ENCODE measurements around the gene TEPSIN. TPM values are rescaled to one million over a fixed set of nuclear protein-coding genes. Genes with fewer than 3 reads are reported as not detected.

TEPSIN gene
- total RNA-seq, 2 experiments from 2014 or later, result 71.1 to 78.8 TPM

- Mint-ChIP-seq H3K27me3 (no peaks in the 10 kb centered on the region), H3K27ac (no peak overlapping the region), H3K4me3 (peak overlapping the region; percentile 28), H3K36me3 (peaks cover 5% of the 10 kb centered on the region), H3K9me3 (no peaks in the 10 kb centered on the region), H3K4me1 (peaks cover 30% of the 10 kb centered on the region)
- ATAC-seq (ENCODE audit: low read depth) (no peak), DNase-seq (peak; percentile 84)
- POLR2A ChIA-PET, result no interaction called here
Measured at GRCh38 chr17:81241648-81242420, 3.0 kb upstream of the TEPSIN start.

DNA sequence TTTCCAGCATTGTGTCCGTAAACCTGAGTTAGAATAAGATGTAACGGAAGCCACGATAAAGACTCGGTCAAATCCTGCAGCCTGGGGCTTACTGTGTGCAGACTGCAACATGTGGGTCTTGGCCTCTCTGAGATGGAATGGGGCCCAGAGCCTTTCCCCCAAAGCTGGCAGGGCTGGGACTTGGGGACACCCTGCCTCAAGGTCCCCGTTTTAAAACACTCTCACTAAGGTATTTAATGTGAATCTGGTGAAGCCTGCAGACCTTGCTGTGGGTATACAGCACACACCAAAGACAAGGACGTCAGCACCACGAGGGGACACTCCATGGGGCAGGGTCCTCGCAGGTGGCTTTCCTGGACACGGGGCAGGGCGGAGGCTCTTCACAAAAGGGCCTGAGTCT, 2.3 kb upstream of the TEPSIN start:
- POLR2A ChIA-PET, result no interaction called here
- no peak for DNase-seq
- H3K36me3 Mint-ChIP-seq, result peaks cover 5% of the 10 kb centered on the region
- no peak for ATAC-seq (ENCODE audit: low read depth)
- no peaks in the 10 kb centered on the region for H3K27me3 Mint-ChIP-seq
- no peaks in the 10 kb centered on the region for H3K9me3 Mint-ChIP-seq
- peak overlapping the region; percentile 52 for H3K4me3 Mint-ChIP-seq
- H3K27ac Mint-ChIP-seq, result peak overlapping the region; percentile 50
- peaks cover 30% of the 10 kb centered on the region for H3K4me1 Mint-ChIP-seq

GRCh38 chr17:81240761-81241160, 1.9 kb upstream of the TEPSIN start:
- peaks cover 5% of the 10 kb centered on the region for H3K36me3 Mint-ChIP-seq
- POLR2A ChIA-PET, result no interaction called here
- no peaks in the 10 kb centered on the region for H3K9me3 Mint-ChIP-seq
- H3K4me3 Mint-ChIP-seq, result peak overlapping the region; percentile 93
- H3K4me1 Mint-ChIP-seq, result peaks cover 30% of the 10 kb centered on the region
- H3K27me3 Mint-ChIP-seq, result no peaks in the 10 kb centered on the region
- DNase-seq (no peak), ATAC-seq (ENCODE audit: low read depth) (no peak)
- peak overlapping the region; percentile 50 for H3K27ac Mint-ChIP-seq

DNA sequence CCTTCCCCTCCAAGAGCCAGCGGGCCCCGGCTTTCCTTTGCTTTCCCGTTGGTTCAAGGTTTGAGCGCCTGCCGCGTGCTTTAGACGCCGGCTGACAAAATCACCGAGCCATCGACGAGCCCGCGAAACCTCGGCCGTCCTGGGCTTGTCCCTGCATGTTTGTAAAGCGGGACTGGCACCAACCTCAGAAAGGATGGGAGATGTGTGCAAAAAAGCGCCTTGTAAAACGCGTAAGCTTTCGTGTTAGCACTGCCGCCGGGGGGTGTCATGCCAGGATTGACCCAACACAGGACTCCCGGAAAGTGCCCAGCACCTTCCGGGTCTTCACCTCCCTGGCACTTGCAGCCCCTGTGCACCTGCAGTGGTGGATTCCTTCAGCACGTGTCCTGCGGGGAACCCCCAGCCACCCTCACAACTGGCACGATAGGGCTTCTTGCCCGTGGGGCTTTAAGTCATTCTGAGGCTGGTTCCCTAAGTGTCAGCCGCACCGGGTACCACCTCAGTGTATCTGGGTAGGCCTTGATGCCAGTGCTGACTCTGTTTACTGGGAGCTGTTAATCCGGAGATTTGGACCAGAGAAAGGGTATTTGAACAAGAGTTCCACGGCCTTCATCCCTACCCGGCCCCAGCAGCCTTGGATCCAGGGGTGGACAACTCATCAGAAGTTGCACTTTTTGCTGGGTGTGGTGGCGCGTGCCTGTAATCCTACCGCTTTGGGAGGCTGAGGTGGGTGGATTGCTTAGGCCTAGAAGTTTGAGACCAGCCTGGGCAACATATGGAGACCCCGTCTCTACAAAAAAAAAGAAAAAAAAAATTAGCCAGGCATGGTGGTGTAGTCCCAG, 1.1 kb upstream of the TEPSIN start:
- Mint-ChIP-seq H3K4me1 (peaks cover 30% of the 10 kb centered on the region), H3K4me3 (peak overlapping the region; percentile 93), H3K36me3 (peaks cover 5% of the 10 kb centered on the region), H3K9me3 (no peaks in the 10 kb centered on the region), H3K27me3 (no peaks in the 10 kb centered on the region), H3K27ac (peak overlapping the region; percentile 91)
- no peak for ATAC-seq (ENCODE audit: low read depth)
- POLR2A ChIA-PET, result interaction anchor here (0.6 to 2.4 kb wide), 8 partner anchors 13 to 1174 kb away, joined by 3 to 26 read pairs (median 4); partner anchors contain the start of genes CEP131, FAAP100 and SLC38A10
- DNase-seq, result peak; percentile 53

GRCh38 chr17:81238490-81238814, 403 bp downstream of the TEPSIN start:
- DNase-seq, result no peak
- H3K4me1 Mint-ChIP-seq, result peaks cover 31% of the 10 kb centered on the region
- H3K9me3 Mint-ChIP-seq, result no peaks in the 10 kb centered on the region
- H3K36me3 Mint-ChIP-seq, result peaks cover 5% of the 10 kb centered on the region
- POLR2A ChIA-PET, result interaction anchor here (0.6 to 2.4 kb wide), 10 partner anchors 11 to 314 kb away, joined by 3 to 26 read pairs (median 4); partner anchors contain the start of genes CEP131, FAAP100 and SLC38A10
- peak overlapping the region; percentile 88 for H3K4me3 Mint-ChIP-seq
- ATAC-seq (ENCODE audit: low read depth), result no peak
- no peaks in the 10 kb centered on the region for H3K27me3 Mint-ChIP-seq
- H3K27ac Mint-ChIP-seq, result no peak overlapping the region

GRCh38 chr17:81237591-81238489, 1.0 kb downstream of the TEPSIN start:
- Mint-ChIP-seq H3K9me3 (no peaks in the 10 kb centered on the region), H3K4me1 (peaks cover 31% of the 10 kb centered on the region), H3K27me3 (no peaks in the 10 kb centered on the region), H3K27ac (no peak overlapping the region), H3K36me3 (peaks cover 5% of the 10 kb centered on the region), H3K4me3 (peak overlapping the region; percentile 88)
- DNase-seq, result no peak
- ATAC-seq (ENCODE audit: low read depth), result no peak
- POLR2A ChIA-PET, result interaction anchor here (0.6 to 2.4 kb wide), 5 partner anchors 13 to 271 kb away, joined by 3 to 26 read pairs (median 4); partner anchors contain the start of gene CEP131

DNA sequence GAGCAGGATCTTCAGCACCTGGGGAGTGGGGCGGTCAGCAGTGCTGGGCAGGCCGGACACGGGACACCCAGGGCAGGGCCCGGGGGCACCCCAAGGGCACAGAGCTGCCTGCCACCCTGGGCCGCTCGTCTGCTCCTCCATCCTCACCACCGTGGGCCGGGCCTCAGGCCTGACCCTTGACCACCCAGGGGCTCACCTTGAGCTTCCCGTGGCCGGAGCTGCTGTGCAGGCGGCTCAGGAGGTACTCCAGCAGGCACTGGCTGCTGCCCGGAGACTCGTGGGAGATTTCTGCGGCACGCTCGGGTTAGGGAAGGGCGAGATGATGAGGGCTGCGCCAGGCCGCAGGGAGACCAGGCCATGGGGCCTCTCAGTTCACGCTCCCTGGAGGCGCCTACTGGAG, 2.1 kb downstream of the TEPSIN start:
- POLR2A ChIA-PET, result no interaction called here
- Mint-ChIP-seq H3K4me3 (no peak overlapping the region), H3K27ac (no peak overlapping the region), H3K27me3 (no peaks in the 10 kb centered on the region), H3K4me1 (peaks cover 27% of the 10 kb centered on the region), H3K36me3 (peaks cover 2% of the 10 kb centered on the region), H3K9me3 (no peaks in the 10 kb centered on the region)
- DNase-seq (no peak), ATAC-seq (ENCODE audit: low read depth) (no peak)

- H3K27me3 Mint-ChIP-seq, result no peaks in the 10 kb centered on the region
- ATAC-seq (ENCODE audit: low read depth) (no peak), DNase-seq (no peak)
- H3K36me3 Mint-ChIP-seq, result peaks cover 2% of the 10 kb centered on the region
- peaks cover 24% of the 10 kb centered on the region for H3K4me1 Mint-ChIP-seq
- POLR2A ChIA-PET, result no interaction called here
- no peaks in the 10 kb centered on the region for H3K9me3 Mint-ChIP-seq
- peak overlapping the region; percentile 55 for H3K4me3 Mint-ChIP-seq
- H3K27ac Mint-ChIP-seq, result no peak overlapping the region
Measured at GRCh38 chr17:81235822-81236740, 2.8 kb downstream of the TEPSIN start.

DNA sequence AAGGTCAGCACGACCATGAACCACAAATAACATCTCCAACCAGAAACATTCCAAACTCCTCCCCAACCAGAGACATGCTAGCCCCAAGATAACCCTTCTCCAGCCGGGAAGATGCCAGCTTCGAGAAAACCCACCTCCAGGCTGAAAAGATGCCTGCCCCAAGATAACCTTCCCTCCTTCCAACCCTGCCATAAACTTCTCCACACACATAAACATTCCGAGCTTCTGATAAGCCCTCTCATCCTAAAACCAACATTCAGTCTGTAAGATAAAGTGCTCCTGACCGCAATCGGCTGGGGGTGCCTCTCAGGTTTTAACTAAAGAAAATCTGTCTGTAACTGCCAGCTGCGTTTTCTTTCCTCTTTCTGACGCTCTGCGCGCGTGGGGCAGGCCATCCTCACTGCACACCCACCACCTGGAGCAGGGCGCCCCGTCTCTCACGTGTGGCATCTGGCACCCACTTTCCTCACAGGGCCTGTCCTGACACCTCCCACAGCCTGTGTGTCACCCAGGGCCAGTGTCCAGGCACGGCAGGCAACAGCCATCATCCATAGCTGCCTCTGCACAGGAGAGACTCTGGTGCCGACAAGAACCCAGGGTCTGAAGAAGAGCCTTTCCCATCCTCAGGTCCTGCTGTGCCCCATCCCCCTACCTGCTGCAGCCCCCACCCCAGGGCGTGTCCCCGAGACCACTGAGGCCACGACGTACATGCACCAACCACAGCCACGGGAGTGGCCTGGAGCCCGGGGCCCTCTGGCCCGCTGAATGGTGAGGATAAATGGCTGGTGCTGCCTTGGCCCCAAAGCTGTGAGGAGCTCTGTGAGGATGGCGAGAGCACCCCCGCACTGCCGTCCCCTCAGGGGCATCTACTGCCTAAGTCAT, 3.7 kb downstream of the TEPSIN start:
- ATAC-seq (ENCODE audit: low read depth) (no peak), DNase-seq (no peak)
- Mint-ChIP-seq H3K4me1 (peaks cover 16% of the 10 kb centered on the region), H3K27me3 (no peaks in the 10 kb centered on the region), H3K9me3 (no peaks in the 10 kb centered on the region), H3K27ac (no peak overlapping the region), H3K4me3 (no peak overlapping the region), H3K36me3 (peaks cover 6% of the 10 kb centered on the region)
- POLR2A ChIA-PET, result interaction anchor here (0.7 to 1.3 kb wide), 2 partner anchors 12 to 118 kb away, joined by 3 to 4 read pairs; partner anchors contain the start of gene CEP131

DNA sequence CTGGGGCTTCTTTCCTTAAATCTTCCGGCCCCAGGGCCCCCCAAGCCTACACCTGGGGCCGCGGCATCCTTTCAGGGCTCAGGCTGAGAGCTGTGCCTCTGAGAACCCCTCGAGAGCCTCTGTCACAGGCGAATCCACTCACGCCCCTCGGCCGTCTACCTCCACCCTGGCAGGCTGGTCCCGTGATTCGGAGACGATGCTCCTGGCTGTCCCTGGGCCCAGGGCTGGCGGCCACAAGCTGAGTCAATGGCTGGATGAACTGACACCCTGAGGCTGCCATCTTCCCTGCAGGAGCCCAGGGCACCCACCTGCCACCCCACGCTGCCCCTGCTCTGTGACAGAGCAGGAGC, 4.4 kb downstream of the TEPSIN start:
- H3K27ac Mint-ChIP-seq, result no peak overlapping the region
- peaks cover 12% of the 10 kb centered on the region for H3K36me3 Mint-ChIP-seq
- DNase-seq, result no peak
- no peaks in the 10 kb centered on the region for H3K9me3 Mint-ChIP-seq
- peaks cover 15% of the 10 kb centered on the region for H3K4me1 Mint-ChIP-seq
- H3K4me3 Mint-ChIP-seq, result no peak overlapping the region
- H3K27me3 Mint-ChIP-seq, result no peaks in the 10 kb centered on the region
- POLR2A ChIA-PET, result interaction anchor here (0.7 to 1.3 kb wide), 2 partner anchors 12 to 118 kb away, joined by 3 to 4 read pairs; partner anchors contain the start of gene CEP131
- ATAC-seq (ENCODE audit: low read depth), result no peak

DNA sequence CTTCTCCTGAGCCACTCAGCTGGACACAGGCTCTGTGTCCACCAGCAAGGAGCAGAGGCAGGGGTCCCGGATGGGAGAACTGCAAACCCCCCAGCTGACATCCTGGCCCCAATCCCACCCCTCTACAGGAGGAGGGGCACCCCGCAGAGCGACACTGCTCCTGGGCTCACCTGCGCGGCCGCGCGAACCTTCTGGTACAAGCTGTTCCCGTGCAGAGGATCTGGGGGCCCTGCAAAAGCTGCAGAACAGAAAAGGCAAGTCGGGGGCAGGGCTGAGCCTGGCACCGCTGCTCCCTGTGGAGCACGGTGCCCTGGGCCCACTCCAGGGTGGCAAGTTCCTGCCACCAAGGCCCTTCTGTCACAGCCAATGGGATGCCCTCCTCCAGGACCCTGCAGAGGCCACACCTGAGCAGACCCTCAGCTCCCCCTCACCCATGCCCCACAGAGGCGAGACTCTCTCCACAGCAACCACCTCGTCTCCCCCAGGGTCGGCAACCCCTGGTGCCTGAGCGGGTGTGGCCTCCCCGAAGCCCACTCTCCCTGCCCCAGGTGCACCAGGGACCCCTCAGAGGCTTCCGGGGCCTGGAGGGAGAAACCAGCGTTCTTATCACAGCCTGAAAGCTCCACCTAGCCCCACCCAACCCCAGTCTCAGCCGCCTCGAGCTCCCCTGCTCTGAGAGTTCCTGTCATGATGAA, 4.9 kb downstream of the TEPSIN start:
- no peaks in the 10 kb centered on the region for H3K9me3 Mint-ChIP-seq

More for the DNA sequence above, 4.9 kb downstream of the TEPSIN start:
- Mint-ChIP-seq H3K27me3 (no peaks in the 10 kb centered on the region), H3K4me1 (peaks cover 15% of the 10 kb centered on the region), H3K4me3 (no peak overlapping the region), H3K36me3 (peaks cover 12% of the 10 kb centered on the region), H3K27ac (no peak overlapping the region)
- DNase-seq, result no peak
- POLR2A ChIA-PET, result interaction anchor here (1.3 kb wide), 1 partner anchor 11 kb away, joined by 4 read pairs; the partner anchor contains the start of gene CEP131
- no peak for ATAC-seq (ENCODE audit: low read depth)

Measured in activated naive CD8-positive, alpha-beta T cell treated with anti-CD3 and anti-CD28 coated beads, Interleukin-2, amount 10 ng/mL, durations not matched to agents 7 days and 5 days (primary cell).